ENCODE results near the gene LAPTM5.
A peak's percentile ranks its signal among the peaks of the same experiment; 100 is the strongest.

LAPTM5 gene

GRCh38 chr1:30786264-30786991 lies 28.9 kb upstream of the LAPTM5 start:
- DNase-seq: no peak

- DNase-seq: no peak
These were observed 28.1 kb upstream of the LAPTM5 start for GRCh38 chr1:30785714-30786113.

GRCh38 chr1:30785181-30785580 lies 27.6 kb upstream of the LAPTM5 start:
- DNase-seq: no peak

GRCh38 chr1:30783256-30783915 lies 25.8 kb upstream of the LAPTM5 start:
- no peak for DNase-seq

- peak; percentile 53 for DNase-seq
These were observed 25.0 kb upstream of the LAPTM5 start for GRCh38 chr1:30782361-30783255.

GRCh38 chr1:30781906-30782305 lies 24.3 kb upstream of the LAPTM5 start:
- DNase-seq: no peak

- no peak for DNase-seq
These were observed 22.8 kb upstream of the LAPTM5 start for GRCh38 chr1:30780409-30780808.

GRCh38 chr1:30779294-30780071 lies 21.9 kb upstream of the LAPTM5 start:
- peak; percentile 84 for DNase-seq

GRCh38 chr1:30778979-30779293 lies 21.4 kb upstream of the LAPTM5 start:
- DNase-seq: no peak

GRCh38 chr1:30778154-30778978 lies 20.8 kb upstream of the LAPTM5 start:
- DNase-seq: no peak

- DNase-seq: no peak
These were observed 20.3 kb upstream of the LAPTM5 start for GRCh38 chr1:30777904-30778153.

GRCh38 chr1:30777060-30777903 lies 19.7 kb upstream of the LAPTM5 start:
- no peak for DNase-seq

- no peak for DNase-seq
These were observed 18.8 kb upstream of the LAPTM5 start for GRCh38 chr1:30776097-30777059.

- DNase-seq: no peak
These were observed 17.9 kb upstream of the LAPTM5 start for GRCh38 chr1:30775433-30775975.

- no peak for DNase-seq
These were observed 17.2 kb upstream of the LAPTM5 start for GRCh38 chr1:30774550-30775432.

GRCh38 chr1:30773722-30774358 lies 16.3 kb upstream of the LAPTM5 start:
- DNase-seq: no peak

- no peak for DNase-seq
These were observed 13.4 kb upstream of the LAPTM5 start for GRCh38 chr1:30771005-30771404.

GRCh38 chr1:30770150-30770549 lies 12.6 kb upstream of the LAPTM5 start:
- DNase-seq: no peak

All from activated effector memory CD4-positive, alpha-beta T cell treated with Interleukin-2 at 50 U/mL for 16 hours (primary cell).